HEK293 (cell line): ENCODE measurements around the gene STX18.

ENCODE experiments used
- CTCF ChIA-PET: fragments of 350-600 bp; formaldehyde crosslinking; extraction: SDS; loops from one replicate; lab custom pipeline; 2021; ENCODE audit warnings: antibody characterized with exemption; lab: Yijun Ruan, JAX
- POLR2A ChIA-PET: fragments of 300-600 bp; formaldehyde crosslinking; extraction: SDS; loops from one replicate; lab custom pipeline; 2020; ENCODE audit warnings: antibody characterized with exemption, inconsistent platforms; lab: Yijun Ruan, JAX
- H3K27ac ChIP-seq: fragments of 200-500 bp; sonication (Bioruptor generic); 2 replicates; pipeline ENCODE4 v1.5.1; 2014; ENCODE audit warnings: low read depth, low read length, control low read depth, inconsistent platforms; ENCODE audit errors: extremely low read depth
- H3K36me3 ChIP-seq, 2 experiments: fragments of 200-500 bp in 1 of 2; sonication (Bioruptor generic) in 1 of 2; 1 replicate in 1 of 2; 2 replicates in 1 of 2; pipeline ENCODE4 v1.5.1; 2014 to 2017; ENCODE audit warnings: inconsistent platforms in 2 of 2, low read length in 2 of 2; ENCODE audit not compliant: control insufficient read depth in 2 of 2, insufficient read depth in 1 of 2
- H3K4me1 ChIP-seq: fragments of 200-500 bp; sonication (Bioruptor generic); 2 replicates; pipeline ENCODE4 v1.5.1; 2014; ENCODE audit warnings: mild to moderate bottlenecking, low read length, inconsistent platforms; ENCODE audit not compliant: control insufficient read depth, insufficient read depth
- H3K4me3 ChIP-seq: 2 replicates; pipeline ENCODE4 v1.5.1; 2011; ENCODE audit warnings: low read depth, mild to moderate bottlenecking, control low read depth, low read length, moderate library complexity
- H3K9me3 ChIP-seq: fragments of 200-500 bp; sonication (Bioruptor generic); 2 replicates; pipeline ENCODE4 v1.5.1; 2014; ENCODE audit warnings: low read depth, low read length, inconsistent platforms; ENCODE audit not compliant: control insufficient read depth, insufficient read depth
- GFI1B ChIP-seq: fragments of 450-650 bp; formaldehyde crosslinking; IDR thresholded peaks from 2 replicates; pipeline ENCODE4 v1.5.1; 2016; ENCODE audit warnings: missing biosample characterization, missing genetic modification characterization
- GLIS2 ChIP-seq: fragments of 450-650 bp; formaldehyde crosslinking; IDR thresholded peaks from 2 replicates; pipeline ENCODE4 v1.5.1; 2016; ENCODE audit warnings: missing biosample characterization, missing genetic modification characterization
- MEIS1 ChIP-seq: sonication (generic); formaldehyde crosslinking; IDR thresholded peaks from 2 replicates; pipeline ENCODE4 v1.8.1; 2022; ENCODE audit warnings: missing genetic modification reagents, mild to moderate bottlenecking, borderline replicate concordance
- PRDM1 ChIP-seq: fragments of 450-650 bp; formaldehyde crosslinking; IDR thresholded peaks from 2 replicates; pipeline ENCODE4; 2016; ENCODE audit warnings: missing biosample characterization, missing genetic modification characterization
- ZBTB21 ChIP-seq: fragments of 450-650 bp; formaldehyde crosslinking; IDR thresholded peaks from 2 replicates; pipeline ENCODE4 v1.5.1; 2017; ENCODE audit warnings: missing biosample characterization, missing genetic modification characterization
- ZBTB7A ChIP-seq: fragments of 450-650 bp; formaldehyde crosslinking; IDR thresholded peaks from 2 replicates; pipeline ENCODE4 v1.5.1; 2016; ENCODE audit warnings: low read depth, missing biosample characterization, missing genetic modification characterization
- ZEB2 ChIP-seq: fragments of 450-650 bp; formaldehyde crosslinking; IDR thresholded peaks from 2 replicates; pipeline ENCODE4 v1.5.1; 2016; ENCODE audit warnings: missing biosample characterization, missing genetic modification characterization
- ZFHX2 ChIP-seq: fragments of 450-650 bp; formaldehyde crosslinking; conservative IDR thresholded peaks from 2 replicates; pipeline ENCODE4 v1.5.1; 2016; ENCODE audit warnings: missing biosample characterization, missing genetic modification characterization
- ZNF16 ChIP-seq: fragments of 450-650 bp; formaldehyde crosslinking; IDR thresholded peaks from 2 replicates; pipeline ENCODE4 v1.5.1; 2016; ENCODE audit warnings: low read depth, missing biosample characterization, missing genetic modification characterization
- ZNF169 ChIP-seq: fragments of 450-650 bp; formaldehyde crosslinking; IDR thresholded peaks from 2 replicates; pipeline ENCODE4 v1.5.1; 2016; ENCODE audit warnings: missing biosample characterization, missing genetic modification characterization
- ZNF174 ChIP-seq: fragments of 450-650 bp; formaldehyde crosslinking; IDR thresholded peaks from 2 replicates; pipeline ENCODE4 v1.5.0; 2017; ENCODE audit warnings: missing biosample characterization, mild to moderate bottlenecking, missing genetic modification characterization
- ZNF214 ChIP-seq: fragments of 450-650 bp; formaldehyde crosslinking; IDR thresholded peaks from 2 replicates; pipeline ENCODE4 v1.5.1; 2017; ENCODE audit warnings: missing biosample characterization, mild to moderate bottlenecking, missing genetic modification characterization, borderline replicate concordance
- ZNF24 ChIP-seq: fragments of 450-650 bp; formaldehyde crosslinking; IDR thresholded peaks from 2 replicates; pipeline ENCODE4 v1.5.1; 2016; ENCODE audit warnings: missing biosample characterization, missing genetic modification characterization
- ZNF266 ChIP-seq: fragments of 450-650 bp; formaldehyde crosslinking; IDR thresholded peaks from 2 replicates; pipeline ENCODE4 v1.5.1; 2016; ENCODE audit warnings: missing biosample characterization, missing genetic modification characterization, low read depth
- ZNF274 ChIP-seq, 2 experiments: fragments of 200-500 bp in 1 of 2; fragments of 450-650 bp in 1 of 2; sonication (Bioruptor generic) in 1 of 2; formaldehyde crosslinking in 1 of 2; IDR thresholded peaks; 2 replicates each; pipeline versions ENCODE4 v1.5.1 to v1.6.1; 2014 to 2016; ENCODE audit warnings: borderline replicate concordance in 1 of 2, inconsistent platforms in 1 of 2, low read length in 1 of 2, missing biosample characterization in 1 of 2, missing genetic modification characterization in 1 of 2
- ZNF341 ChIP-seq: fragments of 450-650 bp; formaldehyde crosslinking; IDR thresholded peaks from 2 replicates; pipeline ENCODE4; 2016; ENCODE audit warnings: low read depth, missing biosample characterization, missing genetic modification characterization
- ZNF544 ChIP-seq: fragments of 450-650 bp; formaldehyde crosslinking; IDR thresholded peaks from 2 replicates; pipeline ENCODE4 v1.5.0; 2017; ENCODE audit warnings: missing biosample characterization, missing genetic modification characterization
- ZNF585B ChIP-seq: fragments of 450-650 bp; formaldehyde crosslinking; IDR thresholded peaks from 2 replicates; pipeline ENCODE4 v1.5.1; 2016; ENCODE audit warnings: missing biosample characterization, missing genetic modification characterization
- ZNF600 ChIP-seq: fragments of 450-650 bp; formaldehyde crosslinking; IDR thresholded peaks from 2 replicates; pipeline ENCODE4 v1.5.1; 2016; ENCODE audit warnings: missing biosample characterization, missing genetic modification characterization
- ZNF621 ChIP-seq: fragments of 450-650 bp; formaldehyde crosslinking; IDR thresholded peaks from 2 replicates; pipeline ENCODE4 v1.5.1; 2017; ENCODE audit warnings: missing biosample characterization, missing genetic modification characterization
- ZNF660 ChIP-seq: fragments of 450-650 bp; IDR thresholded peaks from 2 replicates; pipeline ENCODE4 v1.5.1; 2018; ENCODE audit warnings: missing biosample characterization, mild to moderate bottlenecking, missing genetic modification characterization
- ZNF664 ChIP-seq: fragments of 450-650 bp; formaldehyde crosslinking; IDR thresholded peaks from 2 replicates; pipeline ENCODE4 v1.5.1; 2016; ENCODE audit warnings: missing biosample characterization, missing genetic modification characterization
- ZNF670 ChIP-seq: fragments of 450-650 bp; formaldehyde crosslinking; IDR thresholded peaks from 2 replicates; pipeline ENCODE4 v1.5.1; 2016; ENCODE audit warnings: missing biosample characterization, missing genetic modification characterization, low read depth
- ZSCAN30 ChIP-seq: fragments of 450-650 bp; IDR thresholded peaks from 2 replicates; pipeline ENCODE4 v1.5.1; 2018; ENCODE audit warnings: missing biosample characterization, mild to moderate bottlenecking, missing genetic modification characterization, moderate library complexity
- TF ChIP-seq, protein P1 (sequence below): fragments of 450-650 bp; formaldehyde crosslinking; IDR thresholded peaks from 2 replicates; pipeline ENCODE4 v1.5.1; 2017; ENCODE audit warnings: missing biosample characterization, missing genetic modification characterization
- TF ChIP-seq, protein P2 (sequence below): fragments of 450-650 bp; formaldehyde crosslinking; IDR thresholded peaks from 2 replicates; pipeline ENCODE4 v1.5.1; 2016; ENCODE audit warnings: missing biosample characterization, missing genetic modification characterization

The STX18 gene

DNA sequence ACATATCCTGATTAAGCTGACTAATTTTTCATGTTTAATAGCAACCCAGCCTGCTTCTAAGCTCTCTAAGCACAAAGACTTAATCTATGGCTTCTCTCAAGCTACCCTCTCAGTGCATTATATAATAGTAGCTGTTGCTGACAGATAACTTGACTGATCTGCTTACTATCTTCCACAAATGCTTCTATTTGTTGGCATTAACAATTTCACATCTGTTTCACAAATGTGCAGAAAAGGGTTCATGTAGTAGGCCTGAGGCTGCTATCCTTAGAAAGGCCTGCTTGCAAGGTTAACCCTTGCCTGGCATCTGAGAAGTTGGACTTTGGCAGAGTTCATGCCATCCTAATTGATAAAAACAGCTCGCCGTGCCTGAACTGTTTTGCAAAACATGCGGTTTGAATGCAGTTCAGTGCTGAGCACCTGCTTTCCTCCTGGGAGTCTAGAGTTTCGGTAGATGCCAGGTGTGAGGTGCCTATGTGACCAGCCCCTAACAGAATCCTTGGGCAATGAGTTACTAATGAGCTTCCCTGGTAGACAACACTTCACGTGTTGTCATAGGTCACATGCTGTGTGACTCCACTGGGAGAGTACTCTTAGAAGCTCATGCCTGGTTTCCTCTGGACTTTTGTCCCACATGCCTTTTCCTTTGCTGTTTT is 86.5 kb downstream of the STX18 start:
- ChIA-PET POLR2A (no interaction called here), CTCF (no interaction called here)
- Histone ChIP-seq H3K27ac (no peak overlapping the region), H3K4me3 (no peak overlapping the region), H3K4me1 (no peaks in the 10 kb centered on the region)
- TF ChIP-seq MEIS1 (CRISPR knock-in tag) (no peak), ZNF341 (tag by site-specific recombination) (no peak), ZEB2 (tag by site-specific recombination) (no peak), GFI1B (no peak), ZNF266 (tag by site-specific recombination) (no peak), ZNF174 (tag by site-specific recombination) (no peak)
- TF ChIP-seq, protein P1, sequence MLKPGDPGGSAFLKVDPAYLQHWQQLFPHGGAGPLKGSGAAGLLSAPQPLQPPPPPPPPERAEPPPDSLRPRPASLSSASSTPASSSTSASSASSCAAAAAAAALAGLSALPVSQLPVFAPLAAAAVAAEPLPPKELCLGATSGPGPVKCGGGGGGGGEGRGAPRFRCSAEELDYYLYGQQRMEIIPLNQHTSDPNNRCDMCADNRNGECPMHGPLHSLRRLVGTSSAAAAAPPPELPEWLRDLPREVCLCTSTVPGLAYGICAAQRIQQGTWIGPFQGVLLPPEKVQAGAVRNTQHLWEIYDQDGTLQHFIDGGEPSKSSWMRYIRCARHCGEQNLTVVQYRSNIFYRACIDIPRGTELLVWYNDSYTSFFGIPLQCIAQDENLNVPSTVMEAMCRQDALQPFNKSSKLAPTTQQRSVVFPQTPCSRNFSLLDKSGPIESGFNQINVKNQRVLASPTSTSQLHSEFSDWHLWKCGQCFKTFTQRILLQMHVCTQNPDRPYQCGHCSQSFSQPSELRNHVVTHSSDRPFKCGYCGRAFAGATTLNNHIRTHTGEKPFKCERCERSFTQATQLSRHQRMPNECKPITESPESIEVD: no peak
- TF ChIP-seq, protein P2, sequence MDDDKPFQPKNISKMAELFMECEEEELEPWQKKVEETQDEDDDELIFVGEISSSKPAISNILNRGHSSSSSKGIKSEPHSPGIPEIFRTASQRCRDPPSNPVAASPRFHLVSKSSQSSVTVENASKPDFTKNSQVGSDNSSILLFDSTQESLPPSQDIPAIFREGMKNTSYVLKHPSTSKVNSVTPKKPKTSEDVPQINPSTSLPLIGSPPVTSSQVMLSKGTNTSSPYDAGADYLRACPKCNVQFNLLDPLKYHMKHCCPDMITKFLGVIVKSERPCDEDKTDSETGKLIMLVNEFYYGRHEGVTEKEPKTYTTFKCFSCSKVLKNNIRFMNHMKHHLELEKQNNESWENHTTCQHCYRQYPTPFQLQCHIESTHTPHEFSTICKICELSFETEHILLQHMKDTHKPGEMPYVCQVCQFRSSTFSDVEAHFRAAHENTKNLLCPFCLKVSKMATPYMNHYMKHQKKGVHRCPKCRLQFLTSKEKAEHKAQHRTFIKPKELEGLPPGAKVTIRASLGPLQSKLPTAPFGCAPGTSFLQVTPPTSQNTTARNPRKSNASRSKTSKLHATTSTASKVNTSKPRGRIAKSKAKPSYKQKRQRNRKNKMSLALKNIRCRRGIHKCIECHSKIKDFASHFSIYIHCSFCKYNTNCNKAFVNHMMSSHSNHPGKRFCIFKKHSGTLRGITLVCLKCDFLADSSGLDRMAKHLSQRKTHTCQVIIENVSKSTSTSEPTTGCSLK (tag by site-specific recombination): no peak
- TF ChIP-seq, all 188 proteins: peak for 0
- peaks cover 0 to 71% of the 10 kb centered on the region in 2 experiments; a peak in 1 of 3 replicates for H3K36me3 ChIP-seq
- H3K9me3 ChIP-seq: no peaks in the 10 kb centered on the region

GRCh38 chr4:4446434-4446833 is 95.4 kb downstream of the STX18 start:
- ChIA-PET POLR2A (no interaction called here), CTCF (no interaction called here)
- H3K27ac ChIP-seq: no peak overlapping the region
- TF ChIP-seq ZNF214 (tag by site-specific recombination) (no peak), ZFHX2 (tag by site-specific recombination) (no peak), ZNF274 (IDR thresholded peaks at IDR 0.05; ENCODE audit: low read length) (no peak), ZNF274 (tag by site-specific recombination; IDR thresholded peaks at IDR 0.05; ENCODE audit: borderline replicate concordance) (no peak), ZNF16 (tag by site-specific recombination) (no peak), ZNF24 (tag by site-specific recombination) (no peak), ZBTB21 (tag by site-specific recombination) (no peak), ZNF544 (no peak), ZNF621 (no peak), ZBTB7A (no peak), ZNF600 (no peak), PRDM1 (tag by site-specific recombination) (no peak), ZNF670 (tag by site-specific recombination) (no peak), GLIS2 (tag by site-specific recombination) (no peak), ZSCAN30 (tag by site-specific recombination) (no peak), ZNF660 (tag by site-specific recombination) (no peak), ZNF664 (tag by site-specific recombination) (no peak), ZNF169 (tag by site-specific recombination) (no peak), ZNF585B (tag by site-specific recombination) (no peak)
- no peak overlapping the region for H3K4me3 ChIP-seq
- H3K36me3 ChIP-seq: no peaks in the 10 kb centered on the region
- no peaks in the 10 kb centered on the region for H3K9me3 ChIP-seq
- H3K4me1 ChIP-seq: no peaks in the 10 kb centered on the region
